GM19372 (cell line): Measurements from ENCODE around the gene FMNL1.
A peak's percentile ranks its signal among the peaks of the same experiment; 100 is the strongest.

Source experiments
- ATAC-seq: cut with Tn5 transposase; IDR thresholded peaks from one replicate; pipeline ENCODE4 v1.9.1; 2021; ENCODE audit warnings: mild to moderate bottlenecking, low read depth, moderate library complexity; ENCODE audit not compliant: unreplicated experiment

The FMNL1 gene

DNA sequence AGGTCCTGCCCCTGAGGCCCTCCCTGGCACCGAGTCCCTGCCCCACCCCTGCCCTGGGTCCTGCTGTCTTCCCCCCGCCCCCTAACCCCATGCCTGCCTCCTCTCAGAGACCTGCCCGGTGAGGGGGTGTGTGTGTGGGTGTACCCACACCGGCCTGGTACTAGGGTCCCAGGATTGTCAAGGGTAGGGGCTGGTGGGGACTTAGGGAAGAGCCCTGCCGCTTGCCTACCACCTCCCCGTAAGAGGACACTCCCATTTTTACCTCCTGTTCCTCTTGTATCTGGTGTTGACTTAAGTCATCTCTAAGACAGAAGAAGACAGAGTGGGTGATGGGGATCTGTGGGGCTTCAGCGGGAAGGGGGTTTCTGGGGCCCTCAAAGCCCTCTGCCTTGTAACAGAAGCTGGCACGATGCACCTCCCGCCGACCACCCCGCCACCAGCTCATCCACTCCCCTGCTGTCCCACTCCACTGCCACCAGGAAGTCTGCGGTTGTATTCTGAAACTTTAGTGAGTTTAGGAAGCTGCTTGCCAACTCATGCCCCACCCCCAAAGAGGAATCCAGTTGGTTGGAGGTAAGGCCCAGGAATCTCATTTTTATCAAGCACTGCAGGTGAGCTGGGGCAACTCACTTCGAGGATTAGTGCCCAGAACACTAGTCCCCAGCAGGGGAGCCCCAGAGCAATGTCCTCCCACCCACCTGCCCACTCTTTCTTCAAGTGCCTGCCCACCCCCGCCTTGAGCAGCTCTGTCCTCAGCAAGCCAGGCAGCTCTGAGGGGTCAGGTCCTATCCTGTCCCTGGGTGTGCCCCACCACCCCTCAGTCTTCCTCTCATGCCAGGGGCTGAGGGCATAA is 34.7 kb downstream of the FMNL1 start:
- ATAC-seq, result no peak

DNA sequence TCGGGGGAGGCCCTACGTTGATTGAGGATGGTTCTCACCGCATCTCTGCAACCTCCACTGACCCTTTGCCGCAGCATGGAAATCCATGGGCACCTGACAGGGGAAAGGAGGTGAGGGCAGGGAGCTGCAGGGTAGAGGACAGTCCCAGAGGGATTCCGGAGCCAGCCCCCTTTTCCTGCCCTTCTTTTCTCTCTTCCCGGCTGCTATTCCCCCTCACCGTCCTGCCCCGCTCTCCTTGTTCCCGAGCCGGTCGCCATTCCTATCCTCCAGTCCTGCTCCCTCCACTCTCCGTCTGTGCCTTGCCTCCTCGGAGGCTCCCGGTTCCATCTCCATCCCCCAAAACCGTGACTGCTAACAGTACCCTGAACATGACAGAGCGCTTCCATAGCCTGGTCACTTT is 35.4 kb downstream of the FMNL1 start:
- ATAC-seq, result no peak

DNA sequence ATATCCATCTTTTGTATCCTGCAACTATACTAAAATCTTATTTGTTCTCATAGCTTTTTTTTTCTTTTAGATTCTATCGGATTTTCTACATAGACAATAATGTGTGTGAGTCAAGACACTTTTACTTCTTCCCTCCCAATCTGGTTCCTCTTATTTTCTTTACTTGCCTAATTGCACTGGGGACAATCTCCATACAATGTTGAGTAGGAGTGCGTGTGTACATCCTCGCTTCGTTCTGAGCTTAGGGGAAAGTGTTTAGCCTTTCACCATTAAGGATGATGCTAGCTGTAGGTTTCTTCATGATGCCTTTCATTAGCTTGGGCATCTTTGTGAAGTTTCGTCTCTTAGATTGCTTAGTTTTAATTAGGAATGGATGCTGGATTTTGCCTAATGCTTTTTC is 37.3 kb downstream of the FMNL1 start:
- ATAC-seq, result no peak

DNA sequence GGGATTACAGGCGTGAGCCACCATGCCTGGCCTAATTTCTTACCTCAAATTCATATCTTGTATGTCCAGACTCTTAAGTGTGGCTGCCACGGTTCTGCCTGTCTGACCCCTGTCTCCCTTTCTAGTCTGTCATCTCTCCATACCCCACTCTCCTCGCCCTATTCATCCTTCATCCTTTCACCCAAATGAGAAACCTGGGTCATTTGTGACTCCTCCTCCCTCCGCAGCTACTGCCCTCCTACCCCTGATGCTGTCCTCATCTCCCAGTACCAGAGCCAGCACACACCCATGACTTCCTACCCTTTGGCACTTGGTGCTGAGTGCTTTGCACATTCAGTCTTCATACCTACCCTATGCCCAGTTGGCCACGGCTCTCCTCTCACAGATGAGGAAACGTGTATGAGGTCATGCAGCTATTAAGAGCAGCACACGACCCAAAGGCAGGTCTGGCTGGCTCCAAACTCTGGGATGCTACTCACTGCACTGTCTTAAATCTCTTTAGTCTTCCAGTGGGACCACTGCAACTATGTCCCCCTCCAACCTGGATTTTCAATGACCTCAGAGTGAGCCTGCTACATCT is 38.6 kb downstream of the FMNL1 start:
- no peak for ATAC-seq

DNA sequence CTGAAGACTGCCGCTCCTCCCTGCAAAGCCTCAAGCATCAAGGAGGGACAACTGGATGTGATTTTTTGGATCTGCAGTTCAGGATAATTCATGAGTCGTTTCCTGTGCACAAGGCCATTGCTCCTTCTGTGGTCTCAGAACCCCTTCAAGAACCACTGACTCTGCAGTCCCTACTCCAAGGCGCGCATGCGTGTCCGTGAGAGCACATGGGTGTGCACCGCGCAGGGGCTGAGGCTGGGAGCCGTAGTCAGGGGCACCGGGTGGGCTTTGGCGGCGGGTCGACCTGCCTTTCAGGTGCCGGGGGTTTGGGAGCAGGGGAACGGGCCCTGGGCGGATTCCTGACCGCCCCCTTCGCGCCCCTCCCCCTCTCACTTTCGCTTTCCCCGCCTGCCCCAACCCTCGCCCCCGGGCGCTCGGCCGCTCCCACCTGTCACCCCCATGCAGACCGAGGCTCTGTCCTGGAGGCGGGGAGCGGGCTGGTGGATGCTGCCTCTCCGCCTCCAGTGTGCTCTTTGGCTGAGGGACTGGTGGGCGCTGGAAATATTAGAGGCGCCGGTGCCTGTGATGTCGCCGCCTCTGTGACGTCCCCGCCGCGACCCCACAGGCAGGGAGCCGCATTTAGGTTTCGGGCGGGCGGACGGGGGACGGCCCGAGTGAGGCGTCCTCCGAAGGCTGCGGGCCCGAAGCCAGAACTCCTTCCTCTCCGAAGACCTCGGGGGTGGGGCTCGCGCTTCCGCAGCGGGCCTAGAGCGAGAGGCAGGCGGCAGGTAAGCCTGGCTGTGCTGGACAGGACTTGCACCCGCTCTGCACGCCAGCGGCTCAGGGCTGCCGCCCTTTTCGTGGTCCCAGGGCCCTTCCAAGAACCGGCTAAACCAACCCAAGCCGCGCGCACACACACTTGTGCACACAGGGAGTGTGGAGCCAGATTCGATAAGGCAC is 40.2 kb downstream of the FMNL1 start, which contains the start of gene SPATA32:
TSS of gene SPATA32 (minus strand) at position 518 of the 939 bp plus-strand sequence. CDS start at position 440, 78 bp downstream.
- ATAC-seq, result peak; percentile 65

DNA sequence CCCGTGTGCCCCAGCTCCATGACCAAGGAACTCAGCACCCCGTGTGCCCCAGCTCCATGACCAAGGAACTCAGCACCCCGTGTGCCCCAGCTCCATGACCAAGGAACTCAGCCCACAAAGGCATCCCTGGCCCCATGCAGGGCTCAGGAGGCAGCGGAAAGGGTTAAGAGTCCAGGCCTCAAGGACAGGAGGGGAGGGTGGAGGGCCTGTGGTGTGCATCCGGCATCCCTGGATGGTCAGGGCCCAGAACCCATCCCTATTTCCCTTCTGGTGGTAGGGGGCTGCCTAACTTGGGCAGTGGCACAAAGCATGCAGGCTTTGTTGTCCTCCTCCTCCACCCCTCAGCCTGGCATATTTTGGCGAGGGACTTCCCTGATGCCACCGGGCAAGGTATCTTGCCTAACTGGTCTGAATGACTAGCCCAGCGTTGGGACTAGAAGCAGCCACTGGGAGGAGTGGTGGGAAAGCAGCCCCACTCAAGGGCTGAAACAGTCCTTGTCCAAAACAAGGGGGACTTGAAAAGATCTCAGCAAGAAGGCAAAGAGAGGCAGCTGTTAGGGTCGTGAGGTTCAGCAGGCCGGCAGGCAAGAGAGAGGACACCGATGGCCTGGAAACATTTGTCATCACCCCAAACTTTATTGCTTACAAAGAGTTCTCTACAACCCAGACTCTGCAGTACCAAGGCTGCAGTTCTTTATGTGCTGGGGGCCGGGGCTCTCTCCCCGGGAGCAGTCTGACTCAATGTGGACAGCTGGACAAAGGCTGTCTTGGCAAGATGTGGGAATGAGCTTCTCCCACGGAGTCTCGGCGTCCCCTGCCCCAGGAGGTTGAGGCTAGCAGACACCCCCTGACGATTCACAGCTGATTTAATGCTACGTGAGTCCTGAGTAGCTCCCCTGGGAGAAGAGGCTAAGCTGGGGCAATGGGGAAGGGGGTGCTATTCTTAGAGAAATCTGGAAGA is 41.1 kb downstream of the FMNL1 start:
- ATAC-seq, result no peak

DNA sequence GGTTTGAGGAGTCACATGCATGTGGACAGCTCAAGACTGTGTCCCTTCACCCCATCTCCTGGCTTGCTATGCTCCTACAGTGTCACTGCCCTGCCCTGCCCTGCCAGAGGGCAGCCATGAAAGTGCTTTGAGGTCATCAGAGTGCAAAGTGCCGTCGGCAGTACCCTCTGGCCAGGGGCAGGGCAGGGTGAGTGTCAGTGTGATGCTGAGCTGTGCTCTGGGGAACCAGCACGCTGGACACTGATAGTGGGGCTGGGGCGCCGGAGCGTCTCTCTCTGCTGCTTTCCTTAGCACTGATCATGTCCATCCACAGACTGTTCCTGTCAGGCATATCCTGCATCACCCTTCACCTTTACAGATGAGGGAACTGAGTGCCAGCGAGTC is 41.8 kb downstream of the FMNL1 start:
- ATAC-seq, result no peak

DNA sequence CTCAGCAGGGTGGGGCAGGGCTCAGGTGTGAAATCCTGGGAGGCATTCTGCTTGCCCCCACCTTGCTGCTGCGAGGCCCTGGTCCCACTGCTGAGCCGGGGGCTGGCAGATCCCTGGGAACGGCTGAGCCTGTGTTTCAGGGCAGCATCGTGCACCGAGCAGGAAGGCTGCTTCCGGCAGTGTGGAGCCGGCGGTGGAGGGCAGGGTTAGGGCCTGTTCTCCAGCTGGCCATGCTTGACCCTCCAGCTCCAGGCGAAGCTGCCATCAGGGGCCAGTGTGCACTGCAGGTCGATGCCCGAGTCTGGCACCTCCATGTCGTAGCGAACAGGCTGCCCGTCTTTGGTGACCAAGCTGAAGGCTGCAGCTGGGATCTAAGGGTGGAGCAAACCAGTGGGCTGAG is 42.7 kb downstream of the FMNL1 start:
- no peak for ATAC-seq

DNA sequence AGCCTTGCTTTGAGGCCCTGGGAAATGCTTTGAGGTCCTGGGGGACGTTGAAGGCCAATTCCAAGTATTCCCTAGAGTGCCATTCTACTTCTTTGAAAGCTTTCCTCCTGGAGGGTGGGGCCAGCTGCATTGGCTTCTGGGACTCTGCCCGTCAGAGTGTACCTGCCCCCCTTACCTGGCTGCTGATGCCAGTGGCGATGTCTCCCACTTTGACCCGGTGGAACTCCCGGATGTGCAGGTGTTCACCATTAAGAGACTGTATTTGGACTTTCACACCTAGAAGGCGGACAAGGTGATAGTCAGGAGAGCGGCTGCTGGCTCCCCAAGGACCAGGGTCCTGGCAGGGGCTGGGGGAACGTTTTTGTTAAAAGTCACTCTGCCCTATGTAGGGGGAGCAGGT is 43.3 kb downstream of the FMNL1 start:
- no peak for ATAC-seq

DNA sequence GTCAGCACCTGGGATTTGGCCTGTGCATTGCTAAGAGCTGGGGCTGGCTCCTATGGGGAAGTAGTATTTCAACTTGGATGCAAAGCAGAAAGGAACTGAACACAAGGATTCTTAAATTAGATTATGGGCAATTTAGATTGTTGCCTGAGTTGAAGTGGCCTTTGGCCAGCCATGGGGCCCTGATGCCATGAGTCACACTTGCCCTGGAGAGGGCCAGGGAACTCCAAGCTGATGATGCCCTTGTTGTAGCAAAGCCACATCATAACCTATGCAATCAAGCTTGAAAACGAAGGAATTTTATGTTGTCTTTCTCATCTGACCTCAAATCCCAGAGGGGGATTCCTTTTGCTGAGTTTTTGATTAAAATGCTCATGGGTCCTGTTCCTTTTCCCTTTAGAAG is 44.1 kb downstream of the FMNL1 start:
- no peak for ATAC-seq

DNA sequence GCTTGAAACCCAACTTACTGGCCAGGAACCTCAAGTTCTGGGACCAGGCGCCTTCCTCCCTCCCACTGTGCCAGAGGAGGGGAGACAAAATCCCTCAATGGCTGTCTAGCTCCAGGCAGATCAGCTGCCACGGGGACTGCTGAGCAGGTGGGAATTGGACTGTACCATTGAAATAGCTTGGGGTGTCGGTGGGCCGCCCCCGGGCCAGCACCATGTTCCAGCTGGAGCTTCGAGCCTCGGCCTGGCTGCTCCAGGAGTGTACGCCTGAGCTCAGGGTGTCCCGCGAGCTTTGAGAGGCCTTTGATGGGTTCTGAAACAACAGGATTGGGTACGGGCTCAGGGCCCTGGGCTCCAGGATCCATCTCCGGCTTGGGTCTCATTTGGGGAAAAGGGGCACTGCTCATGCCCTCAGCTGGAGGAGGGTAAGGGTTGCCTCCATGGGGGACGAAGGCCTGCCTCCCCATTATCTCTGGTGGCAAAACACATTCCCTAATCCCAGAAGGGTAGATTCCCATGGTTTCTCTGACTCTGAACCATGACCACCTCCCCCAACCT is 44.8 kb downstream of the FMNL1 start:
- ATAC-seq, result no peak

DNA sequence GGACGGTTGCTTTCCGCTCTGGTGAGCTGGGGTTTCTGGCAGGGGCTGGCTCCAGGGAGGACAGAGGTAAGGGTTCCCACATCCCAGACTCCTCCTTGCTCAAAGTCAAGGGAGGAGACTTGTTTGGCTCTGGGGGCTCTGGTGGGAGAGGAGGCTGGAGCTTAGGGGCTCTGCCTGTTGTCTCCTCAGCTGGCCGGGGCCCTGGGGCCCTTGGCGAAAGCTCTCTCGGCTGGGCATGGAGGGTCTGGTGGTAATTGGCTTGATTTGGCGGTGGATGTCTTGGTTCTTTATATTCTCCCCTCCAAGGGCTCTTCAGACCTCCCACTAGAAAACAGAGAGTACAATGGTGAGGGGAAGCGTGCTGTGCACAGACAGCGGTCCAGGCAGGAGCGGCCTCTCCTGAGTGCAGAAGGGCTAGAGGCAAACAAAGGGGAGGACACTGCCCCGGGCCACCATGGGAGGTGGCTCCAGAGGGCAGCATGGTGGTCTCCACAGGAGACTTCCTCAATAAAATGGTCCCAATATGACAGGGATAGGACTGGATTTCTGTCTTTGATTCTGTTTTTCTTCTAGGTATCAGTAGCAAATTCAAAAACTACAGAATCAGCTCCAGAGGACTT is 45.9 kb downstream of the FMNL1 start:
- no peak for ATAC-seq

DNA sequence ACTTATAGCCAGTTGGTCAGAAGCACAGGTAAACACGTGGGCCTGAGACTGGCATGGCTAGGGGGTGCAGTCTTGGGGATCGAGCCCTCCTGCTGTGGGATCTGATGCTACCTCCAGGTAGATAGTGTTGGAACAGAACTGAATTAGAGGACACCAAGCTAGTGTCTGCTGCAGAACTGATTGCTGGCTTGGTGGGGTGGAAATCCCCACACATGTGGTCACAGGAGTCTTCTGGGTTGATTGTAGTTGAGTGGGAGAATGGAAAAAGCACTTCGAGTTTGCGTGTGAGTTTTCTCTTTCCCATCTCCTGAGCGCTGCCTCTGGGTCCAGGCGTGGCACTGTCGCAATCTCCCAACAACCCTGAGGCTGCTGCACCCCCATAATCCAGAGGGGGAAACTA is 48.2 kb downstream of the FMNL1 start:
- ATAC-seq, result no peak

DNA sequence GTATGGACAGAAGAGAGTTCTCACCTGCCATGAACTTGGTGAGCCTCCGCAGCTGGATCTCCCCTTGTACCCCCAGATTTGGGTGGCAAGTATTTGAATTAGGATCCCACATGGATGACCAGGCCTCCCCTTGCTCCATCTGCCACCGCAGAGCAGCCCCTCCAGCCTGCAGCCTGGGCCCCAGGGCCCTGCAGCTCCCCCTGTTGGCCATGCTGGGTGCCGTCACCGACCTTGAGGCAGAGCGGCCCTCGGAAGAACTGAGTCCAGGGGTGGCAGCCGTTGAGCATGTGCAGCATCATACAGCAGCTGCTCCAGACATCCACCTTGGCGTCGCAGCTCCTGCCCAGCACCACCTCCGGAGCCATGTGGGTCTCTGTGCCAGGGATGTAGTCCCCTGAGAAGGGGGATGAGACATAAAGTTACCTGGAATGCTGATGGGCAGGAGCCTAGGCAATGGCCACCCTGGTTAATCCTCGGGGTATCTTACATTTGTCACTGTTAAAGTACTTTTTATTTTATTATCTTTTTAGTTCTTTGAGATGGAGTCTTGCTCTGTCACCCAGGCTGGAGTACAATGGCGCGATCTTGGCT is 49.2 kb downstream of the FMNL1 start:
- no peak for ATAC-seq

DNA sequence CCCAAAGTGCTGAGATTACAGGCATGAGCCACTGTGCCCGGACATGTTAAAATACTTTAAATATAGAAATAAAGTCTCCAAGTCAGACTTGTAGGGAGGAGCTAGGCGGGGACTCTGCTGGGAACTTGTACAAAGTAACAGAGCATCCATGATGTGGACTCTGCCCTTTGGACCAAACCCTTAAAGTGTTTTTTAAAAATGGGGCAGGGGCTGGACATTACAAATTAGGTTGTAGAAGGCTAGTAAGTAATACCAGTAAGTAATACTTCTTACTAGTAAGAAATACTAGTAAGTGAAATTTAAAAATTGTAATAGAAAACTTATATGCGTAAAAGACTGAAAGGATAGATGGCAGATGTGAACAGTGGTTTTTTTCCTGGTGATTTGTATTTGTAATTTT is 49.9 kb downstream of the FMNL1 start:
- no peak for ATAC-seq

DNA sequence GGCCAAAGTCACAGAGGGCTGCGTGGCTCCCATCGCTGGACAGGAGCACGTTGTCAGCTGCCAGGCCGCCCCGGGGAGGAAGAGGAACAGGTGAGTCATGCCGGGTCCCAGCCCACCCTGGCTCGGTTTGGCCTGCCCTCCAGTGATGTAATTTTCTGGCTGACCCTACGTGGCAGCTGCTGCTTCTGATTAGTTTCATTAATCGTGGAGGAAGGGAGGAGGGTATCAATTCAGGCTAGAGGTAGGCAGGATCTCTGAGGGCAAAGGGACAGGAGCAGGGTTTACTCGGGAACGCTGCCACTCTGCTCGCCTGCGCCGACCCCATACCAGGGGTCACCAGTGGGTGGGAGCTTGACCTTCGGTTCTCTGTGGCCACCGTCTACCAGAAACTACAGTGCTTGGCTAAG is 51.9 kb downstream of the FMNL1 start:
- no peak for ATAC-seq

DNA sequence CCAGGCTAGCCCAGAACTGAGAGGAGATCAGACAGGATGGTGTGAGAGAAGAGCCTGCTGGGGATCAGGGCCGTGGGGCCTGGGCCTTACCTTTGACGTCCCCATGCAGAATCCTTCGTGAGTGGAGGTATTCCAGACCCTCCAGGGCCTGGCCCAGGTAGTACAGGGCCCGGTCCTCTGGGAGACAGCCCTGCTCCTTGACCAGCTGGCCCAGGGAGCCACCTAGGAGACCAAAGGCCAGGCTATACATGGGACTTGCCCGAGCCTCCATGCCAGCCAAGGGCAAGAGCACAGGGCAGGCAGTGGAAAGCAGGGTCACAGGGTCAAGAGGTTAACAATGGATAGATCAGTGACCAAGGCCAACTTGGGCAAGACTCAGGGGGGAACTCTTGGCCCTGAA is 52.3 kb downstream of the FMNL1 start:
- ATAC-seq, result no peak

DNA sequence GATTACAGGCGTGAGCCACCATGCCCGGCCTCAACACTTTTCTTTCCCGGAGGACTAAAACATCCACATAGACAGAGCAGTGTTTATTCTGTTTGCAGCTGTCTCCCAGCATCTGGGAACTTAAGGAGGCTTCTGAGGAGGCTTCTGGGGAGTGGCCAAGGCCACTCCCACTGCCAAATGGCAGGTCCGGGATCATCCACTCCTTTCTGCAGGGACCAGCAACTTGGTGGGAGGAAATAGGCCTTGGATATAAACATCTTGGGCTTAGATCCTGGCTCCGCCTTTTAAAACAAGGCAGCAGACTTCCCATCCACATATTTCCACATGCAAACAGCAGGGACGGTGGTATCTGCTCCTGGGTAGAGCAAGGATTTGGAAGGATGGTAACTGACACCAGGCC is 54.3 kb downstream of the FMNL1 start:
- no peak for ATAC-seq
